Cerebellar nuclear complex (tissue), 1 donor: Measurements from ENCODE around the gene RASA3.
"Not testable (repeated sequence)": the region's sequence is repeated elsewhere in the genome, so short reads cannot be mapped to it uniquely, and the experiment has no call there.

Source experiments
- DNase-seq, 2 experiments: peaks; one replicate each; lab custom pipeline; 2025; lab: John Stamatoyannopoulos, UW

RASA3 gene

GRCh38 chr13:114142137-114142550 is 9.7 kb upstream of the RASA3 start:
- DNase-seq, result no peak

GRCh38 chr13:114141261-114141996 is 9.0 kb upstream of the RASA3 start:
- no peak for DNase-seq

GRCh38 chr13:114140906-114141250 is 8.5 kb upstream of the RASA3 start:
- no peak for DNase-seq

DNA sequence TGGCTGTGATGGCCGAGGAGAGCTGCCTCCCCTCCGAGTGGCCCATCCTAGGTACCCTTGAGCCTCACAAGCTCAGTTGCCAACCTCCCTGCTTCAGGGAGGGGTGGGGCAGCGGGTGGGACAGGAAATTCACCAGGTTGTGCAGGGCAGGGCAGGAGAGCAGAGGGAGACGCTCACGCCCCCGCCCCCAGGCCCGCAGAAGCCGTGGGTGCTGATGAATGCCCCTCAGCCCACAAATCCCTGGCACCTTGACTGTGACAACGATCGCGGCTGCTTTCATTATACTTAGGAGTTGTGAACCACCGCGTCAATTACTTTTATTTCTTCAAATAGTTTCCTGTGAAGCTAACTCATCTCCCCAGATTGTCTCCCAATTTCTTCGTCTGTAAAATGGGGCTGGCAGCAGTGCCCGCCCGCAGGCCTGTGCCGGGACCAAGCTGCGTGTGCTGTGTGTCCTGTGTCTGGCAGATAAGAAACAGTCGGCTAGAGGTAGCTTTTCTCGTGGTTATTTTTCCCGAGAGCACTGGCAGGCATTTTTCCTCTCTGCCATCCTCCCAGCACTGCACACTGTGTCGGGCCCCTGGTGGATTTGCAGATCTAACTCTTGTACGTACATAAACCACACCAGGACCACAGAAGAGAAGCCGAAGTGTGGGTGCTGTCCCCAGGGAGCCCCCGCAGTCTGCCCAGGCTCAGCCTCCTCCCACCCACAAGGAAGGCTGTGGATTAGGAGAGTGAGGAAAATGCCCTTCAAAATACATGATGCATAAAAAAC is 7.9 kb upstream of the RASA3 start:
- no peak for DNase-seq

DNA sequence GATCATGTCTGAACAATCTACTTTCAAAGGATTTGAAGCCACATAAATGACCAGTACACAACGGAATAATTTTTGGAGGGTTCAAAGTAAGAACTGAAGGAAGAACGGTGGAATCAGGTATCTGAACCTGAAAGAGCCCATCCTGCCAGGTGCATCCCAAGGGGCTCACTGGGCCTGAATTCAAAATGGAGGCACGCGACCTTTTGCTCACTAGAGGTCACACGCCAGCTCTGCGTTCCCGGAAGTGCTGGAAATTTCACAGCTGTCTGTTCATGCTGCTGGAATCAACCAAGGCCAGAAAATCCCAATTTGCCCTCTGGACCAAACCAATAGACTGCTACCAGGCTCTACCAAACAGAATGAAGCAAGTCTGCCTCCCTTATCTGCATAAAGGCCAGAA is 4.2 kb upstream of the RASA3 start:
- DNase-seq, result no peak

DNA sequence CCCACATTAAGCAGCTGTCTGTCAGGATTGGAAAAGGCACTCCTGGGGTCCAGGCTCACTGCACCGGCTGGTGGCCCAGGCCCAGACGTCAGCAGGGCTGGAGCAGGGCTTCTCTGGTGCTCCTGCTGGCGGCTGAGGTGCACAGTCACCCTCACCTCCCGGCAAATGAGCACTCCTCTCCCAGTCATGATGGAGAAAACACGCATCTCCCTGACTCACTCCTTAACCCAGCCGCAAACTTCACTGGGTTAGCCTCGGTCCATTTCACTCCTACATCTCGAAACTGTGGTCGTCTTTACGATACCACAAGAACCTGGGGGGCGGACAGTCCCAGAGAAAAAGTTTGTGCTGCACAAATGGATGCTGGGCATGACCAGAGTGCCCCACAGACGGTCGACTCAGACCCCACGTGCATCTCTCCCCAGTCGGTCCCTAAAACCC is 3.3 kb upstream of the RASA3 start:
- no peak for DNase-seq

GRCh38 chr13:114134944-114135610 is 2.7 kb upstream of the RASA3 start:
- no peak for DNase-seq

DNA sequence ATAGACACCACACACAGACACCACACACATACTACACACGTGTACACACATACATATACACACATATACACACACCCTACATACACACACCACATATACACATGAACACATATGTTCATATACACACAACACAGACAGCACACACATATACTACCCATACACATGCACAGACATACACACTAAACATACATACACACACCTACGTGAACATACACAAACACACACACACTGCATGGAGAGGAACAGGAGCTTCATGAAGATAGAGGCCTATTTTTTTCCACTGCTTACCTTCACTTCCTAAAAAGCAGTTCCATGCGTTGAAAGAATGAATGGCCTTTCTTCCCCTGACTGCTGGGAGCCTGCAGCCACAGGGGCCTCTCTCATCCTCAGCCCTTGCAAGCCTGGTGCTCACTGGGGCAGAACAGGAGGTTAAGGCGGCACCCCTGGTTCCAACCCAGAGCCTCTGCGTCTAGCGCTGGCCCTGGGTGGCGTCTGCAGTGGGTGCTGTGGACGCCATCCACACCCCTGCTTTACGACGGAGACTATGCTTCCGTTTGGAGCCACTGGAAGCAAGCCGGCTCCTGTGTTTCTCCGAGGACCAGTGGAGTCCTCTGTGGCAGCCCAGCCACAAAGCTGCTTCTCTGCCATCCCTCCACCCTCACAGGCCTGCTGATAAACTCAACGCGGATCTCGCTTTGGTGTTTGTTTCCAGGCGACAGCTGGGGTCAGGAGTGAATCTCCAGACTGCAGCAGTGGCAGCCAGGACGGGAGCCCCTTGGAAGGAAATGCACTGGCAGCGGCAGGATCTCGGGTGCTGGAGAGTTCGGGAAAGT is 1.9 kb upstream of the RASA3 start:
- no peak for DNase-seq

GRCh38 chr13:114133552-114133951 is 1.1 kb upstream of the RASA3 start:
- not testable (repeated sequence) for DNase-seq

GRCh38 chr13:114133126-114133525 is 703 bp upstream of the RASA3 start:
- DNase-seq, result not testable (repeated sequence)

- DNase-seq, result no peak
Observed at GRCh38 chr13:114131583-114132418, 622 bp downstream of the RASA3 start.

DNA sequence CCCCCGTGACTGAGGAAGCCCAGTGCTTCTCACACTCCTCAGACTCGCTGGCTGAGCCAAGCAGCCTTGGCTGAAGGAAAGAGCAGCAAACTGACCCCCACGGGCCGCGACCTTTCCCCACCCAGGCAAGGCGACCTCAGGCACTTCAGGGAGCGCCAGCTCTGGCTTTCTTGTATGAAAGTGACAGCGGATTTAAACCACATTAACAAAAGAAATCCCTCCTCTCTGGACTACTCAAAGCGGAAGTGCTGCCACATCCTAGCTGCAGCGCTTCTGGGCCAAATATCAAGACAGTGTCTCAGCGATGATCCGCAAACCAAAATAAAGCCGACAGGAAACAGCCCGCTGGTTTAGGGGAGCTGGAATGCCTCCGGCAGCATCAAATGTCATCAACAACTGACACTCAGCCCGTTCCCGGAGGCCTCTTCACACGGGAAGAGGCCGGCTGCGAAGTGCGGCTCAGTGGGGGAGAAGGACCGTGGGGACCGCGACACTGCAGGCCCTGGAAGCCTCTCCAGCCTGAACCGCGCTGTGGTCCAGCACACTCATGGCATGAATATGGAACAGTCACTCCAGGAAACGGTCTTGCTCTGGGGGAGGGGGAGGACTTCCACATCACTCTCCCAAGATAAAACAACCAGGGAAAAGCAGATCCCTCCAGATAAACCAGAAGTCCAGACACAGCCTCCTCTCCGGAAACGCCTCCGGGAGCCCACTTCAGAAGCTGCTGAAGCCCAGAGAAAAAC is 1.4 kb downstream of the RASA3 start:
- DNase-seq, result no peak

DNA sequence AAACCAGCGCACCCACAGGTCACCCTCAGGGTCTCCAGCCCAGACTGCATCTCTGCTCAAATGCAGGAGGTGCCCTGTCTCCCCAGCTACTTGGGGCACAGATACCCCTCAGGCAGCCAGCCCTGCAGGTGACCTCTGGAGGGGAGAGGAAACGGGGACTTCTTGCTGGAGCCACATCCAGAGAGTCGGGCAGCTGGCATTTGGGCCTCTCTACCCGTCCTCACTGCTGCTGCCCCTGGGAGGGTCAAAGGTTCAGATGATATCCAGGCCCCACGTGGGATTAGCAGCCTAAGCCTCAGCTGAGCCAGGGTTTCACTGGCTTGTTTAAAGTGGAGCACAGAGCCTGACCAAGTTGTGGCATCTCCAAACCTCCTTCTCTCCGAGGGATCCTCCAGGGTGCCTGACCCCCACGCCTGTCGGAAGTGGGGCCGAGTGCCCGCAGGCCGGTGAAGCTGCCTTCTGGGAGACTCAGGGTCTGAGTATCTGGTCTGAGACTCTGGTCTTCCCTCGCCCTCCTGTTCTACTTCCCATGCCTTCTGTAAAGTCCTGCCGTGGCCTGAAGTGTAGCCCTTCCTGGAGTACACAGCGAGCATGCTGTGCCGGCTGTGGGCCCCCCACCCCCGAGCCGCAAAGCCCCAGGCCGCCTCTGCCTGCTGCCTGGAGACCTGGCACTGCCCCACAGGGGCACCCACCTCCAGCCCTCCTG is 2.1 kb downstream of the RASA3 start:
- DNase-seq, result no peak

GRCh38 chr13:114129649-114130062 is 2.8 kb downstream of the RASA3 start:
- no peak for DNase-seq

DNA sequence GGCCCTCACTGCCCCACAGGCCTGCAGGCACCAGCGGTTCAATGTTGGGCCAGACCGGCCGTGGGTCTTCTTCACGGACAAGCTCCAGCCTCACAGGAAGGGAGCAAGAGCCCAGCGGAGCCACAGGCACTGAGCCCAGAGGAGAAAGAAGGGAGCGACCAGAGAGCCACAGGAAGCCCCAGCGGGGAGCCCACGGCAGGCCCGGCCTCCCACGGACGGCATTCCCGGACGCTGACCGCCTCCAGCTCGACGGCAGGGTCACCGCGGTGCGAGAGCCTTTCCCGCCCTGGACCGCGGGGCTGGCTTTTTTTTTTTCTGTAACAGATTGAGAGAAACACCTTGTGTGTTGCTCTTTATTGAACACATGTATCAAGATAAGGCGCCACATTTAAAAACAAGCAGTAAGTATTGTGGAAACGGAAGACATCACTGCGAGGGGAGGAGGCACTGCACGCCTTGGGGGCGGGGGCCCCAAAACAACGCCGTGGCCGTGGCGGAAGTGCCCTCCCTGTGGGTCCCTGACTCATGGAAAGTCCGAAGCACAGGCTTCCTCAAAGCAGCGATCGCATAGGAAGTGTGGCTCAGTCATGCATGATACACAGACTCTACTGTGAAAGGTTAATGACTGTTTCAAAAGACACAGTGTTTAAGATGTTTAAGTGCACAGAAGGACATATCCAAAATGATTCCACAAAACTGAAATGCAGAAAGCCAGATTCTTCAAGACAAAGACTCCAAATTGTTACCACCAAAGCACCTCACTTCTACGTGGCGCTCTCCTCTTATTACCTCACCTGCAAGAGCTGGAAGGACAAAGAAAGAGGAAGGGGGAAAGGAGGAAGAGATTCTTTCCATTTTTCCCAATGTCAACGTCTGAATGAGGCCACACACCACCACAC is 3.5 kb downstream of the RASA3 start:
- no peak for DNase-seq

DNA sequence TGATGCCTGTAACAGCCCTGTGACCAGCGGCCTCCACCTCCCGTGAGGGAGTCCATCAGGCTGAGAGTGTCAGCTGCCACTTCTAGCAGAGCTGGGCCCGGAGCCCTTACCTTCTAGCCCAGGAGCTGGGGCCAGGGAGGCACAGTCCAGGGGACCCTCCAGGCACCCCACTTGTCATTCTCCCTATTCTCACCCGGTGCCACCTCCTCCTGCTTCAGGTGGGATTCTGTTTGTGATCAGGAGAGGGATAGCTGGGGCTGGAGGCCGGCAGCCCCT is 4.1 kb downstream of the RASA3 start:
- no peak for DNase-seq

DNA sequence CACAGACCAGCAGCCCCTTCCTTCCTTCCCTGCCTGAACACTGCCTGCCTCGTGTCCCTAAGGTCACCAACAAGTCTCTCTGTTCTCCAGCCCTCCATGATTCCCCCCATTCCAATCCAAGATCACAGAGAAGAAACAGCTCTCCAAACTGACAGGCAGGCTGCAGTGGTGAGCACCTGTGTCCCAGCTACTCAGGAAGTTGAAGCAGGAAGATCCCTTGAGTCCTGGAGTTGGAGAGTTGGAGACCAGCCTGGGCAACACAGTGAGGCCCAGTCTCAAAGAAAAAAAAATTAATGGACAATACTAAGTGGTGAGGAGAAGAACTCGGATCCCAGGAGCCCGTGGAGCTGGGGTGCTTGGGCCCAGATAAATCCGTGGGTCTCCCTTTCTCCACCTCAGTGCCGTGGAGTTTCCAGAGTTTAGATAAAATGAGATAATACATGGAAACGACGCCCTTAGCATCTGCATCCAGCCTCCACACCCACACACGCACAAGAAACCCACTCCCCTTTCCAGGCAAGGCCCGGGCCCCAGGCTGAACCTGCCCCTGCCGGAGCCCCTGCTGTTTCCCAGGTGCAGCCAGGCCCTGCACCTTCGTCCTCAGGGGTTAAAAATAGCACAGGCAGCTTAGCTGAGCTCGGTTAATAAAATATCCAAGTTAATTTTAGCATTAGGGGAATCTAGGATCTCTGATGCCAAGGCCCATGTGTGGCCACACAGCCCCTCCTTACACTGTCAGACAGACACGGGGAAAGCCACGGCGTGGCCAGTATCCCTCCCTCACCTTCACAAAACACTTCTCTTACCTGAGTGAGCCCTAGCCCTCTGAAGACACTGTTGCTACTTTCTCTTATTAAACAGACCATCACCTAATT is 4.7 kb downstream of the RASA3 start:
- DNase-seq, result no peak
